A673 (cell line): ENCODE results near the gene CTDNEP1. TPM values are rescaled to one million over a fixed set of nuclear protein-coding genes. Genes with fewer than 3 reads are reported as not detected.

ENCODE experiments used
- BruUV-seq: library from RNA; stranded (reverse); fragments of 400-500 nt; replicated peaks from 2 replicates; lab custom pipeline; 2021; lab: Mats Ljungman, UMichigan
- CTCF ChIA-PET: fragments of 300-600 bp; sonication (Branson Sonifier 250); formaldehyde crosslinking; loops from one replicate; lab custom pipeline; 2022; ENCODE audit warnings: antibody characterized with exemption; lab: Charles Lee
- POLR2A ChIA-PET: fragments of 300-600 bp; sonication (Branson Sonifier 250); formaldehyde crosslinking; loops from one replicate; lab custom pipeline; 2022; ENCODE audit warnings: antibody characterized with exemption; ENCODE audit not compliant: low non-redundant PET; lab: Charles Lee
- DNase-seq: peaks from one replicate; pipeline ENCODE4 v3.0.0-alpha.2; 2015; ENCODE audit warnings: low spot score
- H3K27ac ChIP-seq: fragments of 200-600 bp; sonication (generic); 2 replicates; pipeline ENCODE4 v1.5.1; 2016; ENCODE audit warnings: mixed run types, low read depth, mild to moderate bottlenecking, mixed read lengths, antibody characterized with exemption, low read length; ENCODE audit not compliant: poor library complexity, severe bottlenecking
- H3K27me3 ChIP-seq: fragments of 200-600 bp; sonication (generic); replicated peaks from 2 replicates; pipeline ENCODE4 v1.6.1; 2017; ENCODE audit warnings: mixed run types, low read depth, mild to moderate bottlenecking, mixed read lengths, antibody characterized with exemption, low read length; ENCODE audit not compliant: insufficient read depth, poor library complexity
- H3K36me3 ChIP-seq: fragments of 200-600 bp; sonication (generic); 2 replicates; pipeline ENCODE4 v1.6.1; 2016; ENCODE audit warnings: mixed run types, mild to moderate bottlenecking, mixed read lengths, antibody characterized with exemption, low read length; ENCODE audit not compliant: insufficient read depth, poor library complexity, severe bottlenecking
- H3K4me1 ChIP-seq: fragments of 200-600 bp; sonication (generic); 2 replicates; pipeline ENCODE4 v1.6.1; 2017; ENCODE audit warnings: mixed run types, mild to moderate bottlenecking, mixed read lengths, antibody characterized with exemption, low read length; ENCODE audit not compliant: insufficient read depth, poor library complexity, severe bottlenecking
- H3K4me3 ChIP-seq: fragments of 200-600 bp; sonication (generic); 2 replicates; pipeline ENCODE4 v1.5.1; 2016; ENCODE audit warnings: low read depth, mixed run types, mild to moderate bottlenecking, mixed read lengths, low read length; ENCODE audit not compliant: poor library complexity, severe bottlenecking
- H3K9me3 ChIP-seq: fragments of 200-600 bp; sonication (generic); 2 replicates; pipeline ENCODE4 v1.6.1; 2016; ENCODE audit warnings: mixed run types, low read depth, mild to moderate bottlenecking, mixed read lengths, antibody characterized with exemption, low read length; ENCODE audit not compliant: poor library complexity, severe bottlenecking
- EZH2 ChIP-seq: fragments of 200-600 bp; sonication (generic); IDR thresholded peaks from 2 replicates; pipeline ENCODE4 v1.6.1; 2017; ENCODE audit warnings: borderline replicate concordance, low read depth, mild to moderate bottlenecking, mixed read lengths, antibody characterized with exemption, low read length; ENCODE audit not compliant: poor library complexity, severe bottlenecking
- intact Hi-C: fragments of 100-400 bp; cut with micrococcal nuclease; formaldehyde crosslinking; loops from one replicate; pipeline ENCODE4 v1.10.0; 2022; ENCODE audit not compliant: unreplicated experiment
- total RNA-seq: library from RNA; stranded (reverse); gene quantifications from 2 replicates; pipeline ENCODE4 v1.2.3, GENCODE V29; 2021
- TF ChIP-seq, protein P1 (sequence below): fragments of 300-800, 200-600 bp; sonication (generic); conservative IDR thresholded peaks from 2 replicates; pipeline ENCODE4 v1.5.1; 2017; ENCODE audit warnings: low read depth, mild to moderate bottlenecking, antibody characterized with exemption, low read length, moderate library complexity, mixed read lengths

Gene CTDNEP1
- total RNA-seq, 1 experiment from 2014 or later, result 175 TPM

- Histone ChIP-seq H3K27me3 (no peaks in the 10 kb centered on the region), H3K4me3 (peak overlapping the region; percentile 78), H3K36me3 (peaks cover 51% of the 10 kb centered on the region), H3K4me1 (peaks cover 26% of the 10 kb centered on the region), H3K27ac (peak overlapping the region; percentile 83), H3K9me3 (no peaks in the 10 kb centered on the region)
- DNase-seq, result peak; percentile 65
- ChIA-PET CTCF (interaction anchor here (1.1 kb wide), 1 partner anchor 63 kb away, joined by 3 read pairs; no protein-coding TSS in a partner anchor), POLR2A (interaction anchor here (0.6 to 1.0 kb wide), 3 partner anchors 11 to 19 kb away, joined by 3 to 5 read pairs (median 3); partner anchors contain the start of gene DLG4)
- BruUV-seq, result no TSS peak
- intact Hi-C loops, result no loop called here
- TF ChIP-seq, protein P1, sequence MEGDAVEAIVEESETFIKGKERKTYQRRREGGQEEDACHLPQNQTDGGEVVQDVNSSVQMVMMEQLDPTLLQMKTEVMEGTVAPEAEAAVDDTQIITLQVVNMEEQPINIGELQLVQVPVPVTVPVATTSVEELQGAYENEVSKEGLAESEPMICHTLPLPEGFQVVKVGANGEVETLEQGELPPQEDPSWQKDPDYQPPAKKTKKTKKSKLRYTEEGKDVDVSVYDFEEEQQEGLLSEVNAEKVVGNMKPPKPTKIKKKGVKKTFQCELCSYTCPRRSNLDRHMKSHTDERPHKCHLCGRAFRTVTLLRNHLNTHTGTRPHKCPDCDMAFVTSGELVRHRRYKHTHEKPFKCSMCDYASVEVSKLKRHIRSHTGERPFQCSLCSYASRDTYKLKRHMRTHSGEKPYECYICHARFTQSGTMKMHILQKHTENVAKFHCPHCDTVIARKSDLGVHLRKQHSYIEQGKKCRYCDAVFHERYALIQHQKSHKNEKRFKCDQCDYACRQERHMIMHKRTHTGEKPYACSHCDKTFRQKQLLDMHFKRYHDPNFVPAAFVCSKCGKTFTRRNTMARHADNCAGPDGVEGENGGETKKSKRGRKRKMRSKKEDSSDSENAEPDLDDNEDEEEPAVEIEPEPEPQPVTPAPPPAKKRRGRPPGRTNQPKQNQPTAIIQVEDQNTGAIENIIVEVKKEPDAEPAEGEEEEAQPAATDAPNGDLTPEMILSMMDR, result no peak
- no peak for TF ChIP-seq EZH2
Measured at GRCh38 chr17:7233701-7234082, 17.8 kb downstream of the CTDNEP1 start.

- no peak overlapping the region for H3K27ac ChIP-seq
- peaks cover 22% of the 10 kb centered on the region for H3K4me1 ChIP-seq
- TSS peak; percentile 43 for BruUV-seq
- TF ChIP-seq, protein P1, result no peak
- no peak for TF ChIP-seq EZH2
- H3K27me3 ChIP-seq, result no peaks in the 10 kb centered on the region
- H3K9me3 ChIP-seq, result no peaks in the 10 kb centered on the region
- intact Hi-C loops, result no loop called here
- POLR2A ChIA-PET, result interaction anchor here (0.6 to 0.7 kb wide), 2 partner anchors 8 to 18 kb away, joined by 3 read pairs; no protein-coding TSS in a partner anchor
- no peak for DNase-seq
- peaks cover 64% of the 10 kb centered on the region for H3K36me3 ChIP-seq
- CTCF ChIA-PET, result no interaction called here
- peak overlapping the region; percentile 78 for H3K4me3 ChIP-seq
Measured at GRCh38 chr17:7232114-7232513, 19.4 kb downstream of the CTDNEP1 start.

DNA sequence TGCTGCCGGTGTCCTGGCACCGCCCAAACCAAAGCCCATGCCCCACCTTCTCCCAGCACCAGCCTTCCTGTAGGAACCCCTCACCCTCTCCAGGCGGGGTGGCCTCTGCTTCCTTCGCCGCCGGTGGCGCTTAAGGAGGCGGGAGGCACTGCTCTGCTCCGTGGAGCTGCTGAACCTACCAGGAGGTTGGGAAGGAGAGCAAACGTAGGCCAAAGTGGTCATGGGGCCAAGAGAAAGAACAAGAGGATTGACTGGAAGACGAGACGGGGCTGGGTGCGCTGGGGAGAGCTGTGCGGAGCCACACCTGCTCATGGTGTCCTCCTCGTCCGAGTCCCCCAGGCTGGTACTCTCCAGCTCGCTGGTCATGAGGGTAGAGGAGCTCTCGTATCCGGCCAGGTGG, 22.0 kb downstream of the CTDNEP1 start:
- TF ChIP-seq, protein P1, result no peak
- TF ChIP-seq EZH2, result no peak
- BruUV-seq, result no TSS peak
- Histone ChIP-seq H3K4me1 (peaks cover 8% of the 10 kb centered on the region), H3K36me3 (peaks cover 65% of the 10 kb centered on the region), H3K9me3 (no peaks in the 10 kb centered on the region), H3K27ac (no peak overlapping the region), H3K27me3 (no peaks in the 10 kb centered on the region), H3K4me3 (no peak overlapping the region)
- ChIA-PET POLR2A (no interaction called here), CTCF (no interaction called here)
- intact Hi-C loops, result no loop called here
- DNase-seq, result no peak
